Progenitor cell of endocrine pancreas (in vitro differentiated cells): ENCODE results near the gene ZNF48. TPM values are rescaled to one million over a fixed set of nuclear protein-coding genes. Genes with fewer than 3 reads are reported as not detected.

Experiments used
- DNase-seq: peaks from one replicate; pipeline ENCODE4 v3.0.0; 2021; ENCODE audit warnings: low spot score; ENCODE audit not compliant: unreplicated experiment
- H3K27ac Mint-ChIP-seq: 2 replicates; pipeline ENCODE4 v1.8.0; 2021; ENCODE audit warnings: mild to moderate bottlenecking, moderate library complexity, mixed read lengths
- H3K27me3 Mint-ChIP-seq: 2 replicates; pipeline ENCODE4 v1.8.0; 2021; ENCODE audit warnings: mixed read lengths
- H3K36me3 Mint-ChIP-seq: 2 replicates; pipeline ENCODE4 v1.8.0; 2022; ENCODE audit warnings: mixed read lengths; ENCODE audit not compliant: insufficient read depth
- H3K4me1 Mint-ChIP-seq: 2 replicates; pipeline ENCODE4 v1.8.0; 2021; ENCODE audit warnings: low read depth, mixed read lengths
- H3K4me3 Mint-ChIP-seq: 2 replicates; pipeline ENCODE4 v1.8.0; 2021; ENCODE audit warnings: low read depth, mild to moderate bottlenecking, moderate library complexity, mixed read lengths
- H3K9me3 Mint-ChIP-seq: 2 replicates; pipeline ENCODE4 v1.8.0; 2021; ENCODE audit warnings: low read depth, mixed read lengths
- total RNA-seq: library from RNA; stranded (reverse); gene quantifications from 2 replicates; pipeline ENCODE4 v1.2.1, GENCODE V29; 2021
- TF ChIP-seq, protein P1 (sequence below): fragments of 200-600 bp; sonication (generic); IDR thresholded peaks from one replicate; pipeline ENCODE4 v1.5.0; 2021; ENCODE audit warnings: antibody characterized with exemption, mild to moderate bottlenecking; ENCODE audit not compliant: unreplicated experiment

The ZNF48 gene
- total RNA-seq, 1 donor from 2014 or later, result 62.6 TPM

DNA sequence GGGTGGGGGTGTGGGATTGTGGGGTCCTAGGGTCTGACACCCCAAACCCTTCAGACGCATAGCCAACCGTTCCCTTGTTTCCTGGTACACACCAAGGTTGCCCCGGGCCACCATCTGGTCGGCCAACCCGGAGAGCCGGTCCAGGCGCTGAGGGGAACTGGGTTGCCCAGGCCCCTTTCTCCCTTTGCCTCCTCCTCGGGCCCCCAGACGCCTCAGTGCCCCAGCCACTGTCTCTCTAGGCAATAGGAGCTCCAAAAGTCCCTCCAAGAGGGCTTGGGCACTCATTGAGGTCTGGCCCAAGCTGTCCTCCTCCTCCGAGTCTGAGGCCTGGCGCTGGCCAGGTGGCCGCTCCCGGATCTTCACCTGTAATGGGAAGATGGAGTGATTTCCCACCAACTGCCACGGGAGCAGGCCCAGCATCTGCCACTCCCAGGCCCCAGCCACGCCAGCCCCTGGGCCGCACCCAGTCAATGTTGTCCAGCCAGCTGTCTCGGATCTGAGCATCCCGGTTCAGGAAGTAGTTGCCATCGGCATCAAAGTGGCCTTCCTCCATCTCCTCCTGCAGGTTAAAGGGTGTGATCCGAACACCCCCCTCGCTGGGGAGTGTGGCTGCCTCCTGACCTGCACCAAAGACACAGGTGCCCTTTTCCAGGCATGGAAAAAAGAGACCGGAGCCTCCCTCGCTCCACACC lies 41.6 kb upstream of the ZNF48 start:
- Mint-ChIP-seq H3K4me3 (peak overlapping the region; percentile 95), H3K27ac (peak overlapping the region; percentile 56), H3K9me3 (no peaks in the 10 kb centered on the region), H3K27me3 (no peaks in the 10 kb centered on the region), H3K4me1 (peaks cover 11% of the 10 kb centered on the region), H3K36me3 (peaks cover 22% of the 10 kb centered on the region)
- DNase-seq, result no peak
- TF ChIP-seq, protein P1, sequence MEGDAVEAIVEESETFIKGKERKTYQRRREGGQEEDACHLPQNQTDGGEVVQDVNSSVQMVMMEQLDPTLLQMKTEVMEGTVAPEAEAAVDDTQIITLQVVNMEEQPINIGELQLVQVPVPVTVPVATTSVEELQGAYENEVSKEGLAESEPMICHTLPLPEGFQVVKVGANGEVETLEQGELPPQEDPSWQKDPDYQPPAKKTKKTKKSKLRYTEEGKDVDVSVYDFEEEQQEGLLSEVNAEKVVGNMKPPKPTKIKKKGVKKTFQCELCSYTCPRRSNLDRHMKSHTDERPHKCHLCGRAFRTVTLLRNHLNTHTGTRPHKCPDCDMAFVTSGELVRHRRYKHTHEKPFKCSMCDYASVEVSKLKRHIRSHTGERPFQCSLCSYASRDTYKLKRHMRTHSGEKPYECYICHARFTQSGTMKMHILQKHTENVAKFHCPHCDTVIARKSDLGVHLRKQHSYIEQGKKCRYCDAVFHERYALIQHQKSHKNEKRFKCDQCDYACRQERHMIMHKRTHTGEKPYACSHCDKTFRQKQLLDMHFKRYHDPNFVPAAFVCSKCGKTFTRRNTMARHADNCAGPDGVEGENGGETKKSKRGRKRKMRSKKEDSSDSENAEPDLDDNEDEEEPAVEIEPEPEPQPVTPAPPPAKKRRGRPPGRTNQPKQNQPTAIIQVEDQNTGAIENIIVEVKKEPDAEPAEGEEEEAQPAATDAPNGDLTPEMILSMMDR, result no peak

DNA sequence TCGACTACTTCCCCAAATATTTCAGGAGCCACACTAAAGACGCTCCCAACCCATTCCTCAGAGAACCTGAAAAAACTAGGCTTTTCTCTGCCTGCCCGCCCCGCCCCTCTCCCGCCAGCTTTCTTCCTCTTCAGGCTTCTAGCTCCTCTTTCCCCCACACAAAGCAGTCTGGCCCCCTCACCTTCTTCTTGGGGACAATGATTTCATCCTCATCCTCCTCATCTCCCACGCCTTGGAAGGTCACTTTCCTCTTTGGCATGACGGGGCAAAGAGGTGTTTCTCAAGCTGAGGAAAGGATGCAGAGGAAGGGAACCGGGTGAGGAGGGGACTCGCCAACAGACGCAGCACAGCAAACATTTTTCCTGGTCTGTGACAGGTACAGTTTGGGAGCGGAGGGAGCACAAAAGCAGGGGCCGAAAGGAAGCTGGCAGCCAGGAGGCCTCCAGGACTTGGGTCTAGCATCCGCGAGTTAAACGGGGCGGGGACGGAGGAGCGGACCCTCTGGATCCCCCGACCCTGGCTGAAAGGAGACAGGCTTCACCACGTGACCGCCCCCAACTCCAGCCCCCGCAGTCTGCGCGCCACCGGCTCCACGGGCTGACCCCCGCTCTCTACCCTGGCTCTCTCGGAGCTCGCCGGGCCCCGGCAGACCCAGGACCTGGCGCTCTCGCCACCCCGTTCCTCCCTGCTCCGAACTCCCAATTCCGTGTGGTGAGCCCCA lies 40.6 kb upstream of the ZNF48 start:
- Mint-ChIP-seq H3K4me3 (peak overlapping the region; percentile 95), H3K36me3 (peaks cover 19% of the 10 kb centered on the region), H3K9me3 (no peaks in the 10 kb centered on the region), H3K4me1 (peaks cover 11% of the 10 kb centered on the region), H3K27me3 (no peaks in the 10 kb centered on the region), H3K27ac (peak overlapping the region; percentile 99)
- TF ChIP-seq, protein P1, result no peak
- DNase-seq, result no peak

DNA sequence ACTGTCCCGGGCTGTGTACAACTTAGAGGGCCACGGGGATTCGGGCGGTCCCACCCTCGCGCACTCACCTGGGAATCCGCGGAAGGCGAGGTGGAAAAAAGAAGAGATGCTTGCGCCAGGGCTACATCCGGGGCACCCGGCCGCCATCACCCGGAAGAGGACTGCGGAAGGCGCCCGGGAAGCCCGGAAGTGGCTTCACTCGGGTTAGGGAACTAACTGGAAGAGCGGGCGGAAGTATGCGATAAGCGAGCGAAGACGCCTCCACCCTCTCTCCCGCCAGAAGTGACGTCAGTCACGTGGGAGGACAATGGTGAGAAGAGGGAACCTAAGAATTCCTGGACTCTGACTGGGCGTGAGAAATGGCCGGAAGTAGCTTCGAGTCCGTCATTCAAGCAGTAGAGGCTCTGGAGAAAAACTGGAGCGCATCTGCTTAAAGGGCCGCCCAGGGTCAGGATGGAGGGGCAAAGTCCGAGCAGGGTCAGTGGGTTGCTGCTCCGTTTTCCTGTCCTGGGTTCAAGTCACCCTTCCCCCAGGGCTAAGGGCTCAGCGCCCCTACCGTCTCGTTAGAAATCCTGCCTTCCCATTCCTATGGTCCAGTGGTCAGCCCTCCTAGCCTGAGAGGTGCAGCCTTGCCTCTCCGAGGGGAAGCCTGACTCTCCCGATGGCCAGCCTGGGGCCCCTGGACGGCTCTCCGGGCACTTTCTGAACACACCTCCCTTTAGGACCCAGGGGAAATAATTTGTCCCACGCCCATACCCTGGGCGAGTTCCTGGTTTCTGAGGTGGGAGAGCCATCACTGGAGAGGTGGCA lies 39.9 kb upstream of the ZNF48 start, which contains the start of gene CD2BP2:
CD2BP2 (minus strand) TSS at position 165 of the 810 bp plus-strand sequence. CDS start 627 bp downstream, outside the sequence.
- H3K4me3 Mint-ChIP-seq, result peak within 1 kb of the TSS; percentile 95
- DNase-seq, result peak; percentile 78
- H3K4me1 Mint-ChIP-seq, result peaks cover 11% of the 10 kb centered on the region
- H3K27ac Mint-ChIP-seq, result peak within 1 kb of the TSS; percentile 99
- H3K9me3 Mint-ChIP-seq, result no peaks in the 10 kb centered on the region
- H3K27me3 Mint-ChIP-seq, result no peaks in the 10 kb centered on the region
- H3K36me3 Mint-ChIP-seq, result peaks cover 18% of the 10 kb centered on the region
- TF ChIP-seq, protein P1, result no peak

DNA sequence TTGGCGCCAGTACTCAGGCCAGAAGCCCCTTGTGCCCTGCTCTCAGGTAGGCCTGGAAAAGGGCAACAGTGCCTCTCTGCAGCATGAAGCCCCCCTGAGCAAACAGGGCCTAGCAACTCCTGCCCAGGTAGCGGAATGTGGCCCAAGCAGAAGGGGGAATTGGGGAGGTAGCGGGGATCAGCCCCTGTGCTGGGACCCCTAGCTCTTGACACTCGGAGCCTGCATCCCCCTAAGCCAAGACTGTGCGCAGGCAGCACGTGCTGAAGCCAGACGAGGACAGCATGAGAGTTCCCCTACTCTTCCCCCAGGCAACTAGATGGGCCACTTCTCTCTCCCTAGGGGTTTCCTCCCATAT lies 39.3 kb upstream of the ZNF48 start:
- H3K4me1 Mint-ChIP-seq, result peaks cover 11% of the 10 kb centered on the region
- no peak for DNase-seq
- peaks cover 15% of the 10 kb centered on the region for H3K36me3 Mint-ChIP-seq
- H3K27ac Mint-ChIP-seq, result peak overlapping the region; percentile 99
- no peaks in the 10 kb centered on the region for H3K9me3 Mint-ChIP-seq
- no peaks in the 10 kb centered on the region for H3K27me3 Mint-ChIP-seq
- TF ChIP-seq, protein P1, result no peak
- peak overlapping the region; percentile 95 for H3K4me3 Mint-ChIP-seq
